LNCaP clone FGC (cell line): ENCODE results near the gene XRCC6.
"Not testable (repeated sequence)": the region's sequence is repeated elsewhere in the genome, so short reads cannot be mapped to it uniquely, and the experiment has no call there.

ENCODE experiments used
- DNase-seq: peaks from one replicate; pipeline ENCODE4 v3.0.0-alpha.2; 2011; ENCODE audit warnings: low read depth
- H3K4me3 ChIP-seq: 2 replicates; pipeline ENCODE4 v1.5.1; 2011; ENCODE audit warnings: mild to moderate bottlenecking, low read depth, low read length, control low read depth
- TF ChIP-seq, protein P1 (sequence below): IDR thresholded peaks from 2 replicates; pipeline ENCODE4 v1.5.1; 2012; ENCODE audit warnings: mild to moderate bottlenecking; ENCODE audit not compliant: control insufficient read depth, insufficient read depth; ENCODE audit errors: extremely low read depth

Gene XRCC6

DNA sequence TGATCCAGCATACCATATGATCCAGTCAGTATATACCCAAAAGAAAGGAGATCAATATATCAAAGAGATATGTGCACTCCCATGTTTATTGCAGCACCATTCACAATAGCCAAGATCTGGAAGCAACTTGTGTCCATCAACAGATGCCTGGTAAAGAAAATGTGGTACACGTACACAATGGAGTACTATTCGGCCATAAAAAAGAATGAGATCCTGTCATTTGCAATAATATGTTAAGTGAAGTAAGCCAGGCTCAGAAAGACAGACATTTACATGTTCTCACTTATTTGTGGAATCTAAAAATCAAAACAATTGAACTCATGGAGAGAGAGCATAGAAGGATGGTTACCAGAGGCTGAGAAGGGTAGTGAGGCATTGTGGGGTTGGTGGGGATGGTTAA lies 40.6 kb downstream of the XRCC6 start:
- H3K4me3 ChIP-seq: no peak overlapping the region
- TF ChIP-seq, protein P1, sequence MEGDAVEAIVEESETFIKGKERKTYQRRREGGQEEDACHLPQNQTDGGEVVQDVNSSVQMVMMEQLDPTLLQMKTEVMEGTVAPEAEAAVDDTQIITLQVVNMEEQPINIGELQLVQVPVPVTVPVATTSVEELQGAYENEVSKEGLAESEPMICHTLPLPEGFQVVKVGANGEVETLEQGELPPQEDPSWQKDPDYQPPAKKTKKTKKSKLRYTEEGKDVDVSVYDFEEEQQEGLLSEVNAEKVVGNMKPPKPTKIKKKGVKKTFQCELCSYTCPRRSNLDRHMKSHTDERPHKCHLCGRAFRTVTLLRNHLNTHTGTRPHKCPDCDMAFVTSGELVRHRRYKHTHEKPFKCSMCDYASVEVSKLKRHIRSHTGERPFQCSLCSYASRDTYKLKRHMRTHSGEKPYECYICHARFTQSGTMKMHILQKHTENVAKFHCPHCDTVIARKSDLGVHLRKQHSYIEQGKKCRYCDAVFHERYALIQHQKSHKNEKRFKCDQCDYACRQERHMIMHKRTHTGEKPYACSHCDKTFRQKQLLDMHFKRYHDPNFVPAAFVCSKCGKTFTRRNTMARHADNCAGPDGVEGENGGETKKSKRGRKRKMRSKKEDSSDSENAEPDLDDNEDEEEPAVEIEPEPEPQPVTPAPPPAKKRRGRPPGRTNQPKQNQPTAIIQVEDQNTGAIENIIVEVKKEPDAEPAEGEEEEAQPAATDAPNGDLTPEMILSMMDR: no peak
- no peak for DNase-seq

DNA sequence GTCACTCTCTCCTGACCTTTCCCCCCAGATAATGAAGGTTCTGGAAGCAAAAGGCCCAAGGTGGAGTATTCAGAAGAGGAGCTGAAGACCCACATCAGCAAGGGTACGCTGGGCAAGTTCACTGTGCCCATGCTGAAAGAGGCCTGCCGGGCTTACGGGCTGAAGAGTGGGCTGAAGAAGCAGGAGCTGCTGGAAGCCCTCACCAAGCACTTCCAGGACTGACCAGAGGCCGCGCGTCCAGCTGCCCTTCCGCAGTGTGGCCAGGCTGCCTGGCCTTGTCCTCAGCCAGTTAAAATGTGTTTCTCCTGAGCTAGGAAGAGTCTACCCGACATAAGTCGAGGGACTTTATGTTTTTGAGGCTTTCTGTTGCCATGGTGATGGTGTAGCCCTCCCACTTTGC lies 42.5 kb downstream of the XRCC6 start:
- DNase-seq, H3K4me3 ChIP-seq: not testable (repeated sequence)

DNA sequence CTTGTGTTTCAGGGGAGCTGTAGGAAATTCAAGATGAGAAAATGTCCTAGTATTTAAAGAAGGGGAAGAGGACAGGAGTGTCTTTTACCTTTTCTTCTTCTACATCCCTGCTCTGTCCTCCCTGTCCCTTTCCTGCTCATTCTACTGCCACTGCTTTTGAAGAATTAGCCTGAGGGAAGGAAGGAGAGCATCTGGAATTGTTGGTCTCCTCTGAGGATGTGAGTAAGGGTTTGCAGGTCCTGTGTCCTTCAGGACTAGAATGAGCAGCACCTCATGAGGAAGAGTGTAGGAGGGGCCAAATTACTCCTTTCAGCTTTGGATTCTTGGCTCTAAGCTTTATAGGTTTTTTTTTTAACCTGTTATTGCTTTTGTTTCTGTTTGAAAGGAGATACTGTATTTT lies 43.4 kb downstream of the XRCC6 start:
- TF ChIP-seq, protein P1: no peak
- DNase-seq: no peak
- H3K4me3 ChIP-seq: no peak overlapping the region

DNA sequence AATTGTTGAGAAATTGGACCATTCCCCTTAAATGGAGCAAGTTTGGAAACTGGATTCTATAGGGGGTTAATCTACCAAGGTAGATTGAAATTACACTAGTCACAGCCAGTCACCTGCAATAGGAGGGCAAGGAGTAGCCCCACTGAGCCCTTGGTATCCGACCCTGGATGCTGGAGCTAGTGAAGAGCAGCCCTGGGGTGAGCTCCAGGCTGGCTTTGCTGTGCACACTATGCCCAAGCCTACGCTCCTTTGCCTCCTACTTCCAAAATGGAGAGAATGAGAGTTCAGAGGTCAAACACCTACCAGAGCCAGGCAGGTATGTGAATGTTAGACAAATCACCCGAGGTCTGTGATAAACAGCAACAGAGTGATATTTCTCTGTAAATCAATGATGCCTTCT lies 43.9 kb downstream of the XRCC6 start:
- DNase-seq: no peak
- TF ChIP-seq, protein P1: no peak
- H3K4me3 ChIP-seq: no peak overlapping the region

DNA sequence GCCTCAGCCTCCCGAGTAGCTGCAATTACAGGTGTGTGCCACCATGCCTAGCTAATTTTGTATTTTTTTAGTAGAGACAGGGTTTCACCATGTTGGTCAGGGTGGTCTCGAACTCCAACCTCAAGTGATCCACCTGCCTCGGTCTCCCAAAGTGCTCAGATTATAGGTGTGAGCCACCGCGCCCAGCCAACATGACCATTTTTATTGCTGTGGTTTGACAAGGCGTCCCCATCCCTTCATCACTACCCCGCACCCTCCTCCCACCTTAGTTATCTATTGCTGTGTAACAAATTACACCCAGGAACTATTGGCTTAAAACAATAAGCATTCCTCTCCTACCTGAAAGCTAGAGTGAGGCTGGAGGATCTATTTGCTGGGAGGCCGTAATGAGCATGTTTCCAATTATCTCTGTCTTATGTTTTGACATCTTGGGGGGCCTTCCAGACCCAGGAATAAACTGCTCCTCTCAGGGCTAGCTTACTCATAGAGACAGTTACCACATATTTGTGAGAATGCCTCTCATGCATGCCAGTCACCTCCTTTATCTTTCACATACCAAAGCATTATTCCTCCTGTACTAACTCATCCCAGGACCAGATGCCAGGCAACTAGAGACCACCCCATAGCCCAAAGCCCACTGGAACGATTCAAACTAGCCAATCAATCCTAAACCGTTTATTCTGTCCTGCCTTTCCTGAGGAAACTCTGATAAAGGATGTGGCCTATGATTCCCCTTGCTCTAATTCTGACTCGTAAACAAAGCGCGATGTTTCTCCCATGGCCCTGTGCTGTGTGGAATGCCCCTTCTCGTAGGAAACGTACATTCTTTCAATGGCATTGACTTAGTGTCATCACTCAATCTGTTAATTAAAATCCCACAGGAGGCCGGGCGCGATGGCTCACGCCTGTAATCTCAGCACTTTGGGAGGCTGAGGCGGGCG lies 48.1 kb downstream of the XRCC6 start:
- TF ChIP-seq, protein P1: no peak
- H3K4me3 ChIP-seq: no peak overlapping the region
- DNase-seq: no peak

DNA sequence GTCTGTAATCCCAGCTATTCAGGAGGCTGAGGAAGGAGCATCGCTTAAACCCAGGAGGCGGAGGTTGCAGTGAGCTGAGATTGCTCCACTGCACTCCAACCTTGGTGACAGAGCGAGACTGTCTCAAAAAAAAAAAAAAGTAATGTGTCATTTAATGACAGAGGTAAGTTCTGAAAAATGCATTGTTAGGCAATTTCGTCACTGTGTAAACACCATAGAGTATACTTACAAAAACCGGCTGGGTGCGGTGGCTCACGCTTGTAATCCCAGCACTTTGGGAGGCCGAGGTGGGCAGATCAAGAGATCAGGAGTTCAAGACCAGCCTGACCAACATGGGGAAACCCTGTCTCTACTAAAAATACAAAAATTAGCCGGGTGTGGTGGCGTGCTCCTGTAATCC lies 51.0 kb downstream of the XRCC6 start:
- not testable (repeated sequence) for H3K4me3 ChIP-seq
- peak; percentile 69 for DNase-seq

DNA sequence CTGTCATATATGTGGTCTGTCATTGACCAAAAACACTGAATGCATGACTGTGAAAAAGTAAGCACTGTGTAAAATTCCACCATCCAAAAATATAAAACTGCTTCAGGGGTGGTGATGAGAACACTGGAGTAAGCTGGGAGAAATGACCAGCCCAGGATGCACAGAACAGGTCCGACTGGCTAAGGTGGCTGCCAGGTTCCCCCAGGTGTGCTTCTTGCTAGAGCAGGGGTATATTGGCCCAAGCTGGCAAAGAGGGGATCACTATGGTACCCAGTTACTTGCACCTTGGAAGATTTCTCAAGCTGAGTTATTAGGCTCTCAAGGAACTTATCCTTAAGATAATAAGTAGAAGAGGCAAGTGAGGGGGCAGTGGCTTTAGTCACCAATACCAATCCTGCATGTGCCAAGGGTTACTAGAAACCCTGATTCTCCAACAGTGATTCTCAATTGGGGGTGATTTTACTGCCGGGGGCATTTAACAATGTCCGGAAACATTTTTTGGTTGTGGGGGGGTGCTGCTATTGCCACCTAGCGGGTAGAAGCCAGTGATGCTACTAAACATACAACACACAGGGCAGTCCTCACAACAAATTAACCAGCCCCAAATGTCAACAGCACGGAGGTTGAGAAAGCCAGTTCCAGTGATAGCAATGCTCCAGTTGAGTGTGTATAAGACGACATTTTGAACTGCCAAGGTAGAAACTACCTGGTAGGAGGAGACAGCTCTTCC lies 51.9 kb downstream of the XRCC6 start:
- no peak overlapping the region for H3K4me3 ChIP-seq
- no peak for DNase-seq
- TF ChIP-seq, protein P1: peak; percentile 49
